ENCODE data around the gene TPRG1L.

Gene TPRG1L

GRCh38 chr1:3670823-3671265, 46.0 kb downstream of the TPRG1L start:
- Histone ChIP-seq H3K27ac (ENCODE audit: insufficient read depth in 1 of 2, low read depth in 1 of 2, low read length in 2 of 2, poor library complexity in 1 of 2, severe bottlenecking in 2 of 2) (no peak overlapping the region), H3K4me3 (ENCODE audit: control insufficient read depth in 1 of 7, extremely low read depth in 1 of 7, insufficient read depth in 4 of 7, low read depth in 2 of 7, low read length in 6 of 7) (no peak overlapping the region), H3K9me3 (ENCODE audit: control extremely low read depth in 1 of 5, control insufficient read depth in 4 of 5, insufficient read depth in 2 of 5, low read depth in 1 of 5, low read length in 4 of 5) (no peaks in the 10 kb centered on the region), H3K27me3 (replicated peaks in 2 of 5; ENCODE audit: control insufficient read depth in 4 of 5, insufficient read depth in 5 of 5, low read length in 4 of 5) (peaks cover 0 to 10% (median 3%) of the 10 kb centered on the region in 5 experiments), H3K36me3 (ENCODE audit: control insufficient read depth in 4 of 4, insufficient read depth in 4 of 4, low read length in 3 of 4) (no peaks in the 10 kb centered on the region), H3K4me1 (ENCODE audit: control extremely low read depth in 1 of 4, control insufficient read depth in 4 of 4, insufficient read depth in 4 of 4, low read length in 3 of 4) (peaks cover 0 to 18% (median 5%) of the 10 kb centered on the region in 4 experiments)
- DNase-seq = no peak
- 95% methylated on average over 15 of the region's 15 CpGs for WGBS (ENCODE audit: insufficient coverage)
- CTCF ChIA-PET = no interaction called here
- POLR2A ChIA-PET = no interaction called here

- Histone ChIP-seq H3K27ac (ENCODE audit: insufficient read depth in 1 of 2, low read depth in 1 of 2, low read length in 2 of 2, poor library complexity in 1 of 2, severe bottlenecking in 2 of 2) (no peak overlapping the region), H3K27me3 (replicated peaks in 2 of 5; ENCODE audit: control insufficient read depth in 4 of 5, insufficient read depth in 5 of 5, low read length in 4 of 5) (peaks cover 0 to 10% (median 3%) of the 10 kb centered on the region in 5 experiments), H3K4me1 (ENCODE audit: control extremely low read depth in 1 of 4, control insufficient read depth in 4 of 4, insufficient read depth in 4 of 4, low read length in 3 of 4) (peaks cover 0 to 26% (median 7%) of the 10 kb centered on the region in 4 experiments), H3K9me3 (ENCODE audit: control extremely low read depth in 1 of 5, control insufficient read depth in 4 of 5, insufficient read depth in 2 of 5, low read depth in 1 of 5, low read length in 4 of 5) (no peaks in the 10 kb centered on the region), H3K4me3 (ENCODE audit: control insufficient read depth in 1 of 7, extremely low read depth in 1 of 7, insufficient read depth in 4 of 7, low read depth in 2 of 7, low read length in 6 of 7) (no peak overlapping the region), H3K36me3 (ENCODE audit: control insufficient read depth in 4 of 4, insufficient read depth in 4 of 4, low read length in 3 of 4) (no peaks in the 10 kb centered on the region)
- CTCF ChIA-PET = interaction anchor here (1.2 kb wide), 1 partner anchor 179 kb away, joined by 3 read pairs; no protein-coding TSS in a partner anchor
- POLR2A ChIA-PET = no interaction called here
- no peak for DNase-seq
- 97% methylated on average over 27 of the region's 29 CpGs for WGBS (ENCODE audit: insufficient coverage)
Observed at GRCh38 chr1:3671371-3672180, 46.8 kb downstream of the TPRG1L start.

GRCh38 chr1:3672231-3672970, 47.6 kb downstream of the TPRG1L start:
- 73% methylated on average over 16 of the region's 21 CpGs for WGBS (ENCODE audit: insufficient coverage)
- Histone ChIP-seq H3K4me1 (ENCODE audit: control extremely low read depth in 1 of 4, control insufficient read depth in 4 of 4, insufficient read depth in 4 of 4, low read length in 3 of 4) (peaks cover 0 to 34% (median 15%) of the 10 kb centered on the region in 4 experiments), H3K4me3 (ENCODE audit: control insufficient read depth in 1 of 7, extremely low read depth in 1 of 7, insufficient read depth in 4 of 7, low read depth in 2 of 7, low read length in 6 of 7) (no peak overlapping the region), H3K36me3 (ENCODE audit: control insufficient read depth in 4 of 4, insufficient read depth in 4 of 4, low read length in 3 of 4) (no peaks in the 10 kb centered on the region), H3K27ac (ENCODE audit: insufficient read depth in 1 of 2, low read depth in 1 of 2, low read length in 2 of 2, poor library complexity in 1 of 2, severe bottlenecking in 2 of 2) (no peak overlapping the region), H3K9me3 (ENCODE audit: control extremely low read depth in 1 of 5, control insufficient read depth in 4 of 5, insufficient read depth in 2 of 5, low read depth in 1 of 5, low read length in 4 of 5) (no peaks in the 10 kb centered on the region), H3K27me3 (replicated peaks in 2 of 5; ENCODE audit: control insufficient read depth in 4 of 5, insufficient read depth in 5 of 5, low read length in 4 of 5) (peaks cover 0 to 10% (median 2%) of the 10 kb centered on the region in 5 experiments)
- CTCF ChIA-PET = interaction anchor here (1.2 kb wide), 1 partner anchor 180 kb away, joined by 3 read pairs; no protein-coding TSS in a partner anchor
- DNase-seq = peak in 1 of 3 donors; percentile 11
- POLR2A ChIA-PET = no interaction called here

GRCh38 chr1:3672971-3673361, 48.2 kb downstream of the TPRG1L start:
- 93% methylated on average over 17 of the region's 17 CpGs for WGBS (ENCODE audit: insufficient coverage)
- Histone ChIP-seq H3K27me3 (replicated peaks in 2 of 5; ENCODE audit: control insufficient read depth in 4 of 5, insufficient read depth in 5 of 5, low read length in 4 of 5) (peaks cover 0 to 9% (median 0%) of the 10 kb centered on the region in 5 experiments), H3K27ac (ENCODE audit: insufficient read depth in 1 of 2, low read depth in 1 of 2, low read length in 2 of 2, poor library complexity in 1 of 2, severe bottlenecking in 2 of 2) (no peak overlapping the region), H3K4me3 (ENCODE audit: control insufficient read depth in 1 of 7, extremely low read depth in 1 of 7, insufficient read depth in 4 of 7, low read depth in 2 of 7, low read length in 6 of 7) (no peak overlapping the region), H3K4me1 (ENCODE audit: control extremely low read depth in 1 of 4, control insufficient read depth in 4 of 4, insufficient read depth in 4 of 4, low read length in 3 of 4) (peaks cover 0 to 39% (median 19%) of the 10 kb centered on the region in 4 experiments), H3K36me3 (ENCODE audit: control insufficient read depth in 4 of 4, insufficient read depth in 4 of 4, low read length in 3 of 4) (no peaks in the 10 kb centered on the region), H3K9me3 (ENCODE audit: control extremely low read depth in 1 of 5, control insufficient read depth in 4 of 5, insufficient read depth in 2 of 5, low read depth in 1 of 5, low read length in 4 of 5) (no peaks in the 10 kb centered on the region)
- no peak for DNase-seq
- POLR2A ChIA-PET = no interaction called here
- CTCF ChIA-PET = interaction anchor here (1.2 kb wide), 1 partner anchor 180 kb away, joined by 3 read pairs; no protein-coding TSS in a partner anchor

- POLR2A ChIA-PET = interaction anchor here (0.6 kb wide), 1 partner anchor 721 kb away, joined by 3 read pairs; no protein-coding TSS in a partner anchor
- DNase-seq = peak in 1 of 3 donors; percentile 20
- Histone ChIP-seq H3K4me3 (ENCODE audit: control insufficient read depth in 1 of 7, extremely low read depth in 1 of 7, insufficient read depth in 4 of 7, low read depth in 2 of 7, low read length in 6 of 7) (no peak overlapping the region), H3K27ac (ENCODE audit: insufficient read depth in 1 of 2, low read depth in 1 of 2, low read length in 2 of 2, poor library complexity in 1 of 2, severe bottlenecking in 2 of 2) (no peak overlapping the region), H3K4me1 (ENCODE audit: control extremely low read depth in 1 of 4, control insufficient read depth in 4 of 4, insufficient read depth in 4 of 4, low read length in 3 of 4) (peaks cover 0 to 45% (median 25%) of the 10 kb centered on the region in 4 experiments), H3K36me3 (ENCODE audit: control insufficient read depth in 4 of 4, insufficient read depth in 4 of 4, low read length in 3 of 4) (no peaks in the 10 kb centered on the region), H3K9me3 (ENCODE audit: control extremely low read depth in 1 of 5, control insufficient read depth in 4 of 5, insufficient read depth in 2 of 5, low read depth in 1 of 5, low read length in 4 of 5) (no peaks in the 10 kb centered on the region), H3K27me3 (replicated peaks in 2 of 5; ENCODE audit: control insufficient read depth in 4 of 5, insufficient read depth in 5 of 5, low read length in 4 of 5) (peaks cover 0 to 4% (median 0%) of the 10 kb centered on the region in 5 experiments)
- CTCF ChIA-PET = no interaction called here
- WGBS (ENCODE audit: insufficient coverage) = 93% methylated on average over 24 of the region's 25 CpGs
Observed at GRCh38 chr1:3673381-3674099, 48.7 kb downstream of the TPRG1L start.

- Histone ChIP-seq H3K4me3 (ENCODE audit: control insufficient read depth in 1 of 7, extremely low read depth in 1 of 7, insufficient read depth in 4 of 7, low read depth in 2 of 7, low read length in 6 of 7) (no peak overlapping the region), H3K36me3 (ENCODE audit: control insufficient read depth in 4 of 4, insufficient read depth in 4 of 4, low read length in 3 of 4) (no peaks in the 10 kb centered on the region), H3K4me1 (ENCODE audit: control extremely low read depth in 1 of 4, control insufficient read depth in 4 of 4, insufficient read depth in 4 of 4, low read length in 3 of 4) (peaks cover 0 to 44% (median 28%) of the 10 kb centered on the region in 4 experiments), H3K27me3 (replicated peaks in 2 of 5; ENCODE audit: control insufficient read depth in 4 of 5, insufficient read depth in 5 of 5, low read length in 4 of 5) (peaks cover 0 to 5% (median 2%) of the 10 kb centered on the region in 5 experiments), H3K9me3 (ENCODE audit: control extremely low read depth in 1 of 5, control insufficient read depth in 4 of 5, insufficient read depth in 2 of 5, low read depth in 1 of 5, low read length in 4 of 5) (no peaks in the 10 kb centered on the region), H3K27ac (ENCODE audit: insufficient read depth in 1 of 2, low read depth in 1 of 2, low read length in 2 of 2, poor library complexity in 1 of 2, severe bottlenecking in 2 of 2) (no peak overlapping the region)
- 94% methylated on average over 24 of the region's 30 CpGs for WGBS (ENCODE audit: insufficient coverage)
- ChIA-PET CTCF (no interaction called here), POLR2A (interaction anchor here (0.6 kb wide), 1 partner anchor 721 kb away, joined by 3 read pairs; no protein-coding TSS in a partner anchor)
- DNase-seq = no peak
Observed at GRCh38 chr1:3674100-3675094, 49.6 kb downstream of the TPRG1L start.
